Testis (tissue), 3 donors: ENCODE data around the gene TBK1. TPM values are rescaled to one million over a fixed set of nuclear protein-coding genes. Genes with fewer than 3 reads are reported as not detected.

ENCODE experiments used
- DNase-seq: peaks from one replicate; pipeline ENCODE4 v3.0.0-alpha.2; 2019
- H3K27ac ChIP-seq, 2 donors: fragments of 200-600 bp; sonication (generic); one replicate each; pipeline ENCODE4 v1.5.1; 2019
- H3K27me3 ChIP-seq: fragments of 200-600 bp; sonication (generic); one replicate; pipeline ENCODE4 v1.5.1; 2019
- H3K36me3 ChIP-seq: fragments of 200-600 bp; sonication (generic); one replicate; pipeline ENCODE4 v1.5.1; 2017; ENCODE audit warnings: low read depth; ENCODE audit errors: missing control alignments
- H3K4me1 ChIP-seq: fragments of 200-600 bp; sonication (generic); one replicate; pipeline ENCODE4 v1.5.1; 2019
- H3K4me3 ChIP-seq, 2 donors: fragments of 200-600 bp; sonication (generic); one replicate each; pipeline ENCODE4 v1.5.1; 2017 to 2019
- H3K9me3 ChIP-seq: fragments of 200-600 bp; sonication (generic); one replicate; pipeline ENCODE4 v1.5.1; 2017
- CTCF ChIP-seq, 3 experiments: fragments of 450-650 bp in 2 of 3; fragments of 200-600 bp in 1 of 3; sonication (generic) in 1 of 3; IDR thresholded peaks; one replicate each; pipeline ENCODE4 v1.5.1; 2016 to 2019; ENCODE audit warnings: antibody characterized with exemption in 3 of 3, mild to moderate bottlenecking in 2 of 3, moderate library complexity in 1 of 3
- POLR2A ChIP-seq: fragments of 450-650 bp; IDR thresholded peaks from one replicate; pipeline ENCODE4 v1.6.1; 2017; ENCODE audit warnings: antibody characterized with exemption, mild to moderate bottlenecking, moderate library complexity
- WGBS, 2 donors: methylation state at CpG; one replicate each; pipeline ENCODE4 v1.1.5; 2018; 5-methylcytosine and 5-hydroxymethylcytosine counted together
- intact Hi-C: fragments of 100-400 bp; cut with DNase I; formaldehyde crosslinking; loops from one replicate; pipeline ENCODE4 v1.15.1; 2023; ENCODE audit warnings: low total_unique reads
- polyA plus RNA-seq: library from polyadenylated mRNA; stranded (reverse); fragments of 350-450 nt; fragmentation: Illumina TruSeq; extraction: RNeasy Lipid Tissue Mini Kit (QIAGEN cat#74804); gene quantifications from one replicate; pipeline ENCODE4 v1.2.3, GENCODE V29; 2014; ENCODE audit warnings: low read depth, low replicate concordance; ENCODE audit not compliant: insufficient read depth
- total RNA-seq, 2 donors: library from RNA; depleted of rRNA; stranded (reverse); fragments of >200 nt; gene quantifications; one replicate each; pipeline ENCODE4 v1.2.3, GENCODE V29; 2016

The TBK1 gene
- total and polyA plus RNA-seq, 3 donors from 2014 or later = 32.0 to 48.3 (median 47.6) TPM

GRCh38 chr12:64407342-64408223 is 44.3 kb upstream of the TBK1 start:
- intact Hi-C loops = no loop called here
- Histone ChIP-seq H3K4me3 (no peak overlapping the region), H3K27me3 (no peaks in the 10 kb centered on the region), H3K9me3 (no peaks in the 10 kb centered on the region), H3K4me1 (peaks cover 5% of the 10 kb centered on the region), H3K36me3 (no peaks in the 10 kb centered on the region), H3K27ac (no peak overlapping the region)
- WGBS, 2 donors = 65 to 71% methylated on average over 9 of the region's 9 CpGs
- DNase-seq = no peak
- TF ChIP-seq POLR2A (no peak), CTCF (IDR thresholded peaks at IDR 0.05) (no peak)

- Histone ChIP-seq H3K4me1 (peaks cover 5% of the 10 kb centered on the region), H3K4me3 (no peak overlapping the region), H3K27ac (no peak overlapping the region), H3K9me3 (no peaks in the 10 kb centered on the region), H3K36me3 (no peaks in the 10 kb centered on the region), H3K27me3 (no peaks in the 10 kb centered on the region)
- TF ChIP-seq POLR2A (no peak), CTCF (IDR thresholded peaks at IDR 0.05) (no peak)
- 91 to 97% methylated on average over 2 of the region's 2 CpGs for WGBS, 2 donors
- intact Hi-C loops = no loop called here
- DNase-seq = no peak
These were observed 40.5 kb upstream of the TBK1 start for GRCh38 chr12:64411427-64411826.

DNA sequence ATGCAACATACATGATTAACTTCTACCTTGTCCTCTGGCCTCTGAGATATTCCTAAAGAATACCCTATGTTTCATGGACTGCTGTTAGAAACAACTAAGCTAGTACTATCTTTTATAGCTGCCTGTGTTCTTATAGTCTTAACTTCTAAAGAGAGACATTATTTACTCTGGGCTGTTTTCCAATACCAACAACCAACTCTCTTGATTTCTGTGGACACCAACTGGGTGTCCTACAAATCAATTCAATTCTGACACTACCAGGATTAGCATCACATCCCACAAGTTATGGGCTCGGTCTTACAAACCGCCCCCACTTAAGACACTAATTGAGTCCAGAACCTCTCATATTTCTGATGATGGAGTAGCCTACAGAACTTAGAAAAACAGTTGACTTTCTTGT is 39.5 kb upstream of the TBK1 start:
- intact Hi-C loops = no loop called here
- Histone ChIP-seq H3K4me3 (no peak overlapping the region), H3K9me3 (no peaks in the 10 kb centered on the region), H3K4me1 (peaks cover 5% of the 10 kb centered on the region), H3K27me3 (no peaks in the 10 kb centered on the region), H3K36me3 (no peaks in the 10 kb centered on the region), H3K27ac (no peak overlapping the region)
- no peak for TF ChIP-seq POLR2A
- TF ChIP-seq CTCF (IDR thresholded peaks at IDR 0.05) = no peak
- no peak for DNase-seq
- 81 to 89% methylated on average over 2 of the region's 2 CpGs for WGBS, 2 donors

DNA sequence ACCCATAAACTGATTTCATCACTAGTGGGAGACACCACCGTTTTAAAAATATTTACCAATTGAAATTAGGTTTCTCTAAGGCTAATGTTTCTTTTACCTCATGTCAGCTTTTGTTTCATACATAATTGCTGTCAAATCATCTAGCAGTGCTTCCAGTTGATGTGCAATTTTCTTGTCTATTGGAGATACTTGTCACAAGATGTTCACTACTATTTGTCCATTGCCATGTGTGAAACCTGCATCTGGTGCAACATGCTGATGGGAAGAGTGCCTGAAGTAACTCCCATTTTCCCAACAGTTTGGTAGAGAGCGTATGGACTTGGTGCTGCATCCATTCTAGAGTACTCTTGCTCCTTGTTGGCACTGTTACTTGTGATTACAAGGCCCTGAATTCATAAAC is 38.0 kb upstream of the TBK1 start:
- intact Hi-C loops = no loop called here
- no peaks in the 10 kb centered on the region for H3K9me3 ChIP-seq
- TF ChIP-seq CTCF (IDR thresholded peaks at IDR 0.05) (no peak), POLR2A (no peak)
- no peaks in the 10 kb centered on the region for H3K27me3 ChIP-seq
- 92 to 93% methylated on average over 2 of the region's 2 CpGs for WGBS, 2 donors
- no peak overlapping the region for H3K4me3 ChIP-seq
- DNase-seq = no peak
- no peaks in the 10 kb centered on the region for H3K4me1 ChIP-seq
- no peaks in the 10 kb centered on the region for H3K36me3 ChIP-seq
- H3K27ac ChIP-seq = no peak overlapping the region

DNA sequence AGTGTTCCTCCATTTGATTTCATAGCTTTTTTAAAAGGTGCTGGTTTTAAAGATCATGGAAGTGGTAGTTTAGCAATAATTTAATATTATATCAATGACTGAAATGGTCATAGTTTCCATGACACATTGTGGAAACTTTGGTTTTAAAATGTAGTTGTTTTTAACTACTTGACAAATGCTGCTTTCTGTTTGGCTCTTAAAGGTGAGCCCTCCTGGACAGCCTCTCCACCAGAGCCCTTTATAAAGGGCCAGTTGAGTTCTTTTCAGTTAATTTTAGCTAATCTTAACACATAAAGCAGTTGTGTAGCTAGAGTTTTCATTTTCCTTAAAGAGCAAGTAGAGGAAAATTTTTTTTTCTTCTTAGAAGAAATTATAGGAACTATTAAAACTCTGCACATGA is 33.7 kb upstream of the TBK1 start:
- intact Hi-C loops = no loop called here
- Histone ChIP-seq H3K27ac (no peak overlapping the region), H3K36me3 (no peaks in the 10 kb centered on the region), H3K9me3 (no peaks in the 10 kb centered on the region), H3K4me3 (no peak overlapping the region), H3K27me3 (no peaks in the 10 kb centered on the region), H3K4me1 (no peaks in the 10 kb centered on the region)
- DNase-seq = no peak
- TF ChIP-seq POLR2A = no peak
- TF ChIP-seq CTCF (IDR thresholded peaks at IDR 0.05) = no peak
